ENCODE measurements around the gene CERS6.

- TF ChIP-seq CTCF (IDR thresholded peaks at IDR 0.05; ENCODE audit: low read depth, low read length, missing input control) (no peak), GABPA (IDR thresholded peaks at IDR 0.05 in 1 of 2, conservative IDR thresholded peaks at IDR 0.05 in 1 of 2) (no peak), TAF1 (conservative IDR thresholded peaks at IDR 0.05) (no peak), FOXA1 (IDR thresholded peaks at IDR 0.05) (no peak), JUND (IDR thresholded peaks at IDR 0.05) (no peak), YY1 (IDR thresholded peaks at IDR 0.05) (no peak), RAD21 (IDR thresholded peaks at IDR 0.05) (no peak), ZBTB33 (IDR thresholded peaks at IDR 0.05) (no peak), MAX (IDR thresholded peaks at IDR 0.05) (no peak), EGR1 (IDR thresholded peaks at IDR 0.05; ENCODE audit: low read depth in 2 of 2) (no peak), NR2F2 (IDR thresholded peaks at IDR 0.05) (no peak), ATF3 (IDR thresholded peaks at IDR 0.05) (no peak), REST (IDR thresholded peaks at IDR 0.05) (no peak), SP1 (IDR thresholded peaks at IDR 0.05) (no peak)
Observed at GRCh38 chr2:168809537-168809936, 353.5 kb downstream of the CERS6 start.

Data from liver (tissue), 3 donors.